WTC11 (cell line): ENCODE measurements around the gene RARRES2. TPM values are rescaled to one million over a fixed set of nuclear protein-coding genes. Genes with fewer than 3 reads are reported as not detected.

Source experiments
- ATAC-seq: fragments of 200-7000 bp; cut with Tn5 transposase; 2 replicates; pipeline ENCODE4 v1.10.0; 2021; ENCODE audit warnings: mild to moderate bottlenecking, moderate library complexity
- CTCF ChIA-PET: fragments of 300-600 bp; sonication (Branson Sonifier 250); formaldehyde crosslinking; loops from one replicate; lab custom pipeline; 2021; ENCODE audit warnings: antibody characterized with exemption; lab: Charles Lee
- POLR2A ChIA-PET: fragments of 350-600 bp; sonication (Branson Sonifier 250); formaldehyde crosslinking; loops from one replicate; lab custom pipeline; 2021; ENCODE audit warnings: antibody characterized with exemption; lab: Charles Lee
- DNase-seq: peaks from one replicate; pipeline ENCODE4 v3.0.0; 2021; ENCODE audit warnings: low spot score
- H3K27ac Mint-ChIP-seq: 2 replicates; pipeline ENCODE4 v1.8.0; 2021; ENCODE audit warnings: mixed read lengths
- H3K27me3 Mint-ChIP-seq: 2 replicates; pipeline ENCODE4 v1.8.0; 2021; ENCODE audit warnings: low read depth, mild to moderate bottlenecking, moderate library complexity, mixed read lengths
- H3K36me3 Mint-ChIP-seq: 2 replicates; pipeline ENCODE4 v1.8.0; 2021; ENCODE audit warnings: mixed read lengths
- H3K4me1 Mint-ChIP-seq: 2 replicates; pipeline ENCODE4 v1.8.0; 2022; ENCODE audit warnings: mixed read lengths
- H3K4me3 Mint-ChIP-seq: 2 replicates; pipeline ENCODE4 v1.8.0; 2021; ENCODE audit warnings: mild to moderate bottlenecking, moderate library complexity, mixed read lengths
- H3K9me3 Mint-ChIP-seq: 2 replicates; pipeline ENCODE4 v1.8.0; 2021; ENCODE audit warnings: mixed read lengths
- AFF4 ChIP-seq: sonication (generic); formaldehyde crosslinking; IDR thresholded peaks from 2 replicates; pipeline ENCODE4 v1.8.1; 2023; ENCODE audit warnings: mild to moderate bottlenecking, missing genetic modification reagents, borderline replicate concordance
- CREB1 ChIP-seq: sonication (generic); formaldehyde crosslinking; IDR thresholded peaks from 2 replicates; pipeline ENCODE4 v1.8.0; 2023; ENCODE audit warnings: mild to moderate bottlenecking, missing genetic modification reagents
- CREM ChIP-seq: sonication (generic); formaldehyde crosslinking; IDR thresholded peaks from 2 replicates; pipeline ENCODE4 v1.8.1; 2022; ENCODE audit warnings: mild to moderate bottlenecking, missing genetic modification reagents, moderate library complexity
- E2F1 ChIP-seq: sonication (generic); formaldehyde crosslinking; IDR thresholded peaks from 2 replicates; pipeline ENCODE4 v1.8.0; 2022; ENCODE audit warnings: mild to moderate bottlenecking, missing genetic modification reagents
- GABPB1 ChIP-seq: sonication (generic); formaldehyde crosslinking; IDR thresholded peaks from 2 replicates; pipeline ENCODE4 v1.8.1; 2023; ENCODE audit warnings: mild to moderate bottlenecking, missing genetic modification reagents
- KAT7 ChIP-seq: sonication (generic); formaldehyde crosslinking; IDR thresholded peaks from 2 replicates; pipeline ENCODE4 v1.8.1; 2023; ENCODE audit warnings: missing genetic modification reagents, mild to moderate bottlenecking, borderline replicate concordance
- MXD4 ChIP-seq: fragments of 250-450 bp; sonication (Bioruptor Pico); IDR thresholded peaks from 2 replicates; pipeline ENCODE4 v1.8.0; 2021; ENCODE audit warnings: mild to moderate bottlenecking, moderate library complexity, borderline replicate concordance
- MYBL2 ChIP-seq: sonication (generic); formaldehyde crosslinking; IDR thresholded peaks from 2 replicates; pipeline ENCODE4 v1.8.1; 2023; ENCODE audit warnings: mild to moderate bottlenecking, moderate library complexity, missing genetic modification reagents
- NFATC4 ChIP-seq: fragments of 250-450 bp; sonication (Bioruptor Pico); IDR thresholded peaks from 2 replicates; pipeline ENCODE4 v1.9.0; 2021; ENCODE audit warnings: mild to moderate bottlenecking
- NR2C2 ChIP-seq: sonication (generic); formaldehyde crosslinking; IDR thresholded peaks from 2 replicates; pipeline ENCODE4 v1.8.0; 2022; ENCODE audit warnings: mild to moderate bottlenecking, missing genetic modification reagents
- NR3C1 ChIP-seq: sonication (generic); formaldehyde crosslinking; conservative IDR thresholded peaks from 2 replicates; pipeline ENCODE4 v1.8.1; 2023; ENCODE audit warnings: low read depth, mild to moderate bottlenecking, missing genetic modification reagents
- RORB ChIP-seq: fragments of 250-450 bp; sonication (Bioruptor Pico); IDR thresholded peaks from 2 replicates; pipeline ENCODE4 v1.9.0; 2021; ENCODE audit warnings: mild to moderate bottlenecking
- STAT6 ChIP-seq: sonication (generic); formaldehyde crosslinking; conservative IDR thresholded peaks from 2 replicates; pipeline ENCODE4 v1.8.1; 2023; ENCODE audit warnings: mild to moderate bottlenecking, low read depth, missing genetic modification reagents, moderate library complexity
- ZNF281 ChIP-seq: sonication (generic); formaldehyde crosslinking; IDR thresholded peaks from 2 replicates; pipeline ENCODE4 v1.8.0; 2023; ENCODE audit warnings: mild to moderate bottlenecking, missing genetic modification reagents
- ZNF317 ChIP-seq: sonication (generic); formaldehyde crosslinking; IDR thresholded peaks from 2 replicates; pipeline ENCODE4 v1.8.1; 2023; ENCODE audit warnings: low read depth, mild to moderate bottlenecking, moderate library complexity, missing genetic modification reagents, borderline replicate concordance
- ZNF396 ChIP-seq: fragments of 250-450 bp; sonication (Bioruptor Pico); IDR thresholded peaks from 2 replicates; pipeline ENCODE4 v1.8.0; 2021; ENCODE audit warnings: mild to moderate bottlenecking, moderate library complexity, borderline replicate concordance
- ZNF671 ChIP-seq: fragments of 250-450 bp; sonication (Bioruptor Pico); IDR thresholded peaks from 2 replicates; pipeline ENCODE4 v1.8.0; 2021; ENCODE audit warnings: mild to moderate bottlenecking
- total RNA-seq: library from RNA; stranded (reverse); gene quantifications from 3 replicates; pipeline ENCODE4 v1.2.3, GENCODE V29; 2021

The RARRES2 gene
- total RNA-seq, 1 experiment from 2014 or later: 230 TPM

- H3K4me3 Mint-ChIP-seq: peak overlapping the region; percentile 87
- ChIA-PET CTCF (interaction anchor here (1.2 kb wide), 1 partner anchor 24 kb away, joined by 3 read pairs; a partner anchor contains a TSS), POLR2A (interaction anchor here (1.0 to 1.4 kb wide), 3 partner anchors 10 to 13 kb away, joined by 3 to 5 read pairs (median 4); partner anchors contain the start of gene REPIN1)
- H3K36me3 Mint-ChIP-seq: peaks cover 3% of the 10 kb centered on the region; the same call in 1 of the 2 replicates
- DNase-seq: peak; percentile 13
- no peaks in the 10 kb centered on the region for H3K9me3 Mint-ChIP-seq
- peak overlapping the region; percentile 92 for H3K27ac Mint-ChIP-seq
- no peak for ATAC-seq
- no peaks in the 10 kb centered on the region for H3K27me3 Mint-ChIP-seq
- H3K4me1 Mint-ChIP-seq: peaks cover 82% of the 10 kb centered on the region
- TF ChIP-seq KAT7 (CRISPR knock-in tag) (no peak), ZNF317 (CRISPR knock-in tag) (no peak), NR3C1 (CRISPR knock-in tag) (no peak), CREB1 (CRISPR knock-in tag) (no peak), NFATC4 (CRISPR knock-in tag) (no peak), STAT6 (no peak), MXD4 (CRISPR knock-in tag) (no peak), RORB (no peak), E2F1 (no peak), AFF4 (CRISPR knock-in tag) (no peak), ZNF396 (CRISPR knock-in tag) (no peak), ZNF671 (CRISPR knock-in tag) (no peak), NR2C2 (CRISPR knock-in tag) (no peak), CREM (CRISPR knock-in tag) (no peak), GABPB1 (CRISPR knock-in tag) (no peak), ZNF281 (CRISPR knock-in tag) (no peak), MYBL2 (CRISPR knock-in tag) (no peak)
These were observed 39.7 kb upstream of the RARRES2 start for GRCh38 chr7:150381096-150381495.
